Neural cell (in vitro differentiated cells): ENCODE measurements around the gene TBC1D9B.

Source experiments
- CTCF ChIP-seq: fragments of 450-650 bp; IDR thresholded peaks from 2 replicates; pipeline ENCODE4 v1.5.1; 2014; ENCODE audit warnings: antibody characterized with exemption, mild to moderate bottlenecking, moderate library complexity; ENCODE audit not compliant: poor library complexity, severe bottlenecking
- EP300 ChIP-seq: fragments of 450-650 bp; conservative IDR thresholded peaks from 2 replicates; pipeline ENCODE4 v1.6.1; 2014; ENCODE audit warnings: antibody characterized with exemption, mild to moderate bottlenecking, moderate library complexity; ENCODE audit not compliant: poor library complexity, severe bottlenecking
- EZH2 ChIP-seq: fragments of 200-600, 300-800 bp; shearing (Covaris generic), sonication (generic); IDR thresholded peaks from 2 replicates; pipeline ENCODE4 v1.6.1; 2014; ENCODE audit warnings: antibody characterized with exemption, low read length, borderline replicate concordance, mild to moderate bottlenecking; ENCODE audit not compliant: insufficient read depth, poor library complexity, severe bottlenecking
- POLR2AphosphoS5 ChIP-seq: IDR thresholded peaks from 2 replicates; pipeline ENCODE4 v1.6.1; 2012
- RAD21 ChIP-seq: fragments of 450-650 bp; conservative IDR thresholded peaks from 2 replicates; pipeline ENCODE4 v1.6.1; 2014; ENCODE audit warnings: antibody characterized with exemption, mild to moderate bottlenecking, moderate library complexity

GRCh38 chr5:179863449-179864085 is 44.1 kb downstream of the TBC1D9B start:
- TF ChIP-seq CTCF (no peak), EP300 (no peak), RAD21 (no peak), POLR2AphosphoS5 (no peak), EZH2 (no peak)
